MG63 (cell line): ENCODE measurements around the gene NCK2. TPM values are rescaled to one million over a fixed set of nuclear protein-coding genes. Genes with fewer than 3 reads are reported as not detected.

Experiments used
- DNase-seq: peaks from one replicate; pipeline ENCODE4 v3.0.0-alpha.2; 2020
- H3K27me3 ChIP-seq: fragments of 250-450 bp; sonication (Bioruptor Pico); 2 replicates; pipeline ENCODE4 v1.5.1; 2020; ENCODE audit warnings: mild to moderate bottlenecking, moderate library complexity
- H3K36me3 ChIP-seq: fragments of 250-450 bp; sonication (Bioruptor Pico); 2 replicates; pipeline ENCODE4 v1.5.1; 2020; ENCODE audit warnings: mild to moderate bottlenecking, moderate library complexity
- H3K4me3 ChIP-seq: fragments of 250-450 bp; sonication (Bioruptor Pico); 2 replicates; pipeline ENCODE4 v1.5.1; 2020; ENCODE audit warnings: mild to moderate bottlenecking, moderate library complexity
- H3K9me3 ChIP-seq: fragments of 250-450 bp; sonication (Bioruptor Pico); 2 replicates; pipeline ENCODE4 v1.5.1; 2020; ENCODE audit warnings: mild to moderate bottlenecking, moderate library complexity
- total RNA-seq: library from RNA; depleted of rRNA; stranded (reverse); fragments of >200 nt; shearing (Covaris generic); gene quantifications from 2 replicates; pipeline ENCODE4 v1.2.3, GENCODE V29; 2014; ENCODE audit warnings: low replicate concordance

The NCK2 gene
- total RNA-seq, 1 experiment from 2014 or later = 23.4 TPM

DNA sequence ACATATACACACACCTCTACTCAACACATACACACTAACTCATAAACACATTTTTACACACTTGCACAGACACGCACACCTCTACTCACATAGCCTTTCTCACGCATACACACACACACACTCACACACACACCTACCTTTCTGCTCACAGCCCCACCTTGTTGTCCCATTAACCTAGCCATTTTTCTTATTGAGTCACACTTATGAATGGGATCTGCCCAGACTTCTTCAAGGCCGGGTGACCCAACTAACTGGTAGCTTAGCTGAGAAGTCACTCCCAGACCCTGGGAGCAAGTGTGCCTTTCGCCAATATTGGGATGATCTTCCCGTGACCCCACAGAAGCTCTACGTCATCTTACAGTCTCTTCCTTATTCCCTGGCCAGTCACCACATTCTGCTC, 192.2 kb downstream of the NCK2 start:
- Histone ChIP-seq H3K27me3 (no peaks in the 10 kb centered on the region), H3K9me3 (no peaks in the 10 kb centered on the region), H3K4me3 (no peak overlapping the region), H3K36me3 (no peaks in the 10 kb centered on the region)
- no peak for DNase-seq

DNA sequence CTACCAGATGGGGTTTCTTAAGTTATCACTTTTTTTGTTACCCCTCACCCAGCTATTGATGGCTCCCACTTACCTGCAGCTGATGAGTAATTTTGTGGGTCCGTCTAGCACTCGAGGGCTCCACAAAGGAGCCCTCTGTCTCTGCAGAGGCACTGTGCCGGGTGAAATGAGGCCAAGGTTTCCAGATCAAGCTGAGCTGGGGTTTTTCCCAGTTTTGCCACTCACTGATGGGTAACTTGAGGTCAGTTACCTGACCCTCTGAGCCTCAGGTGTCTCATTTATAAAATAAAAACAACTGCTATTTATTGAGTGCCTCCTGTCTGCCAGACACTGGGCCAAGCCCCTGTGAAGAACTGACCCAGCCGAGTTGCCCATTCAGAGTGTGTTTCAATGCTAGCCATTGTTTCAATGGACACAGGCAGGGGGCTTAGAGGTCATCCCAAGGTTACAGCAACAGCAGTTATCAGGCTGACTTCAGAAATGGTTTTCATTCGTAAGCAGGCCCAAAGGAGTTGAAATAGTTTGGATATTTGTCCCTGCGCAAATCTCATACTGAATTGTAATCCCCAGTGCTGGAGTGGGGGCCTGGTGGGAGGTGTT, 192.9 kb downstream of the NCK2 start:
- Histone ChIP-seq H3K36me3 (no peaks in the 10 kb centered on the region), H3K9me3 (no peaks in the 10 kb centered on the region), H3K4me3 (no peak overlapping the region), H3K27me3 (no peaks in the 10 kb centered on the region)
- no peak for DNase-seq
